HL-60/S4 treated with retinoic acid at 250 ng/mL for 4 days and 3 days (cell line): ENCODE measurements around the gene TBCD.
"Not testable (repeated sequence)": the region's sequence is repeated elsewhere in the genome, so short reads cannot be mapped to it uniquely, and the experiment has no call there.

Source experiments
- in situ Hi-C: fragments of 300-500 bp; cut with MboI; formaldehyde crosslinking; loops from 2 replicates; pipeline ENCODE4 v1.7.0; 2022; ENCODE audit warnings: low sequenced_read_pairs

The TBCD gene

GRCh38 chr17:82948081-82948511 lies 196.2 kb downstream of the TBCD start:
- in situ Hi-C loops, result no loop called here

- in situ Hi-C loops, result no loop called here
Observed at GRCh38 chr17:82948957-82949356, 197.1 kb downstream of the TBCD start.

GRCh38 chr17:82949361-82949760 lies 197.5 kb downstream of the TBCD start:
- in situ Hi-C loops, result no loop called here

GRCh38 chr17:82949984-82950383 lies 198.1 kb downstream of the TBCD start:
- in situ Hi-C loops, result no loop called here

- in situ Hi-C loops, result no loop called here
Observed at GRCh38 chr17:82950525-82951102, 198.7 kb downstream of the TBCD start.

DNA sequence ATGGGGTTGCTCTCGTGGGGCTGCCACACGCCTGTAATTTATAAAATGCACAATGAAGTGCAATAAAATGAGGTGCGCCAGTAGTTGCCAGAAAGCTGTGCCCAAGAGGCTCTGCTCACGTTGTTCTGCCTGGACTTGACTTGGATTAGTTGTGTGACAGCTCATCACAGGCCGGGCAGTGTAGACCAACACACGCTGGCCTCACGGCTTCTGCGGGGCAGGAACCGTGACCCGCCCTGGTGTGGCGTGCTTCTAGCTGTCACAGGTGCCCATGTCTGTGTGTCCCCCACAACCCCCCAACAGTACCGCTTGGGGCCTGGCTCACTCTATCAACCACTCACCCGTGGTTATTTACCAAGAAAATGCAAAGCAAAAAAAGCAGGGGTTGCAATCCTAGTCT lies 200.2 kb downstream of the TBCD start:
- in situ Hi-C loops, result no loop called here

- in situ Hi-C loops, result not testable (repeated sequence)
Observed at GRCh38 chr17:82955106-82955505, 203.2 kb downstream of the TBCD start.

DNA sequence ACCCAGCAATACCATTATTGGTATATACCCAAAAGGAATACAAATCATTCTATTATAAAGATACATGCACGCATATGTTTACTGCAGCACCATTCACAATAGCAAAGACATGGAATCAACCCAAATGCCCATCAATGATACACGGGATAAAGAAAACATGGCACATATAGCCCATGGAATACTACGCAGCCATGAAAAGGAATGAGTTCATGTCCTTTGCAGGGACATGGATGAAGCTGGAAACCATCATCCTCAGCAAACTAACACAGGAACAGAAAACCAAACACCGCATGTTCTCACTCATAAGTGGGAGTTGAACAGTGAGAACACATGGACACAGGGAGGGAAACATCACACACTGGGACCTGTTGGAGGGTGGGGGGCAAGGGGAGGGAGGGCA lies 203.8 kb downstream of the TBCD start:
- in situ Hi-C loops, result not testable (repeated sequence)

DNA sequence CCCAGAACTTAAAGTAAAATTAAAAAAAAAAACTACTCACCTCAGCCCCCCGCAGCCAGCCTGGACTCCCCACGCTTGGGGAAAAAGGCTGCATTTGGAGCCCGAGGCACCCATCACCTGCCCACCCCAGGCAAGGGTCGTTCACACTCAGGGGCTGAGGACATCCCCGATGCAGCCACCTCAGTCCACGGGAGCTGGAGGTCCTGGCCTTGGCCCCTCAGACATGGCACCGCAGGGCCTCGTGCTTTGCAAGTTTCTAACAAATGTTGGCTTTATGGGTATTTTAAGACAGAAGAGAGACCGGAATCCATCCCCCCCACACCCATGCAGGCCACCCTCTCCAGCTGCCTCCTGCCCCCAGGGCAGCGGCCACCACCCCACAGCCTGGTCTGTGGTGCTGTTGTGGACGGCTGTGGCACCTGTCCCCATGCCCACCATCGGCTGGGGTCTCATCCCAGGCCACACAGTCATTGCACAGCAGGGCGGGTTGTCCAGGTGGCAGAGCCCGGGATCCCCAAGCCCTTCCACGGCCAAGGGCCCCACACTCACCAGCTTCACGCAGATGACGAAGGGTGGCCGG lies 204.4 kb downstream of the TBCD start:
- in situ Hi-C loops, result no loop called here

DNA sequence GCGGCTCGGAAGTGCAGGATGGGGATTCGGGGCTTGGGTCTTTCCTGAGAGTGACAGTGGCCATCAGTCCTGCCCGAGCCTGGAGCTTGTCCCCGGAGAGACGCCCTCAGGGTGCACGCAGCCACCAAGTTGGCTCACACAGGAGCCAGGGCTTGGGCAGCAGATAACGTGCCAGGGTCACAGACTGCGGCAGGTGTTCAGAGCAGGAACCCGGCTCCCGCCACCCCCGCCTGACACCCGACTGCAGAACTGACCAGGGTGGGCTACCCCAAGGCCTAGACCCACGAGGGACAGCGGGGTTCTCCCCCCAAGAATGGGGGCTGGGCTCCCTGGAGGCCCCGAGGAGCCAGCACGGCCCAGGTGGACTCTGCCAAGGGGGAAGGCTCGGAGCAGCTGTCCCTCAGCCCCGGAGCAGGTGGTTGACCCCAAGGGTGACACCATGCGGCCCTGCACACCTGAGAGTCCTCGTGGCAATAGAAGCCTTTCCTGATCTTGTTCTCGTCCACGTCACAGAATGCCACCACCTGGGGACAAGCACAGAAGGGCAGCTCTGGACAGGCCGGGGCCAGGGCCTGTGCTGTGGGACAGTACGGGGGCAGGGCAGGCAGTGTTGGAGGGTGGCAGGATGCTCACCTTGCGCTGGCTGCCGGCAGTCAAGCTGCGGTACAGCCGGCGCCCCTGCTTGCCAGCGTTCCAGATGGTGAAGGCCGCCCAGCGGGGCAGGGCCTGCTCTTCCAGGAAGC lies 205.0 kb downstream of the TBCD start:
- in situ Hi-C loops, result no loop called here

GRCh38 chr17:82957469-82957795 lies 205.6 kb downstream of the TBCD start:
- in situ Hi-C loops, result no loop called here

GRCh38 chr17:82957961-82958561 lies 206.2 kb downstream of the TBCD start:
- in situ Hi-C loops, result no loop called here

DNA sequence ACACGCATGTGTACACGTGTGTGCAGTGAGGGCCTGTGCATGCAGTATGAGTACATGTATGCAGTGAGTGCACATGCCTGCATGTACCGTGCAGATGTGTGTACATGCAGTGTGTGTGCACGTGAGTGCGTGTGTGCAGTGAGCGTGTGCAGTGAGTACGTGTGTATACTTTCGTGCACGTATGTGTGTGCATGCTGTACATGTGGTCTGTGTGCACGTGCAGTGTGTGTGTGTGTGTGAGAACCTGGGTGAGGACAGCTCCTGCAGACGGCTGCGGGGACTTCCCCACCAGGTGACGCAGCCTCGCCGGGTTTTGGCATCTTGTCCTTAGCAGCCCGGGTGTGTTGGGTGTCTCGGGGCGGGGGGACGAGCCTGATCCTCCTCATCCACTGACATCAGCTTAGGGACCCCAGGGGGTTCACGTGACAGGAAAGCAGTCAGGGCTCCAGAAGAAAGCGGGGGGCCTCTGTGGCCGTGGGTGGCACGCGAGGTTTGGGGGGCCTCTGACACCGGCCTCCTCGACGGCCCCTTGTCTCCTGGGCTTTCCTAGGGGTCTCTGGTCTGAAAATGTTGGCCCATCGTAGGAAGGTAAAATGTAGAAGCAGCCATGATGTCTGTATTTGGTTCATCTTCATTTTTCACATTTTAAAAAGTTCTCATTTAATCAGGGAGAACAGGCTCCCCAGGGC lies 207.5 kb downstream of the TBCD start:
- in situ Hi-C loops, result no loop called here

DNA sequence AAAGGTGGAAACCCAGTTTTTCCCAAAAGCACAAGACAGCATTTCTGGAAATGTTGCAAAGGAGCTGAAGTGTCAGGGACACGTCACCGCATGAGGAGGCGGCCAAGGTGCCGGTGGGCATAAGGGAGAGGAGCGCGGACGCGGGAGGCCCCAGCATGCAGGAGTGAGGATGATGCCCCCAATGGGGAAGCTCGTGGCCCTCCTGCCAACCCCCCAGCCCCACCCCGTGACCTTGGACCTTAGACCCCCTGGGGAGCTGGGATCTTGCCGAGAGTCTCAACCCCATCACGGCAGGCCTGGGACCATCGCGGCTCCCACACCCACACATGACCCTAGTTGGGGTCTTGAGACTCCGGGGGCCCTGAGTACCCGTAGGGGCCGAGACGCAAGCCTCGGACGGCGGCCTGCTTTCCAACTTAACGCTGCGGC lies 208.1 kb downstream of the TBCD start:
- in situ Hi-C loops, result no loop called here

DNA sequence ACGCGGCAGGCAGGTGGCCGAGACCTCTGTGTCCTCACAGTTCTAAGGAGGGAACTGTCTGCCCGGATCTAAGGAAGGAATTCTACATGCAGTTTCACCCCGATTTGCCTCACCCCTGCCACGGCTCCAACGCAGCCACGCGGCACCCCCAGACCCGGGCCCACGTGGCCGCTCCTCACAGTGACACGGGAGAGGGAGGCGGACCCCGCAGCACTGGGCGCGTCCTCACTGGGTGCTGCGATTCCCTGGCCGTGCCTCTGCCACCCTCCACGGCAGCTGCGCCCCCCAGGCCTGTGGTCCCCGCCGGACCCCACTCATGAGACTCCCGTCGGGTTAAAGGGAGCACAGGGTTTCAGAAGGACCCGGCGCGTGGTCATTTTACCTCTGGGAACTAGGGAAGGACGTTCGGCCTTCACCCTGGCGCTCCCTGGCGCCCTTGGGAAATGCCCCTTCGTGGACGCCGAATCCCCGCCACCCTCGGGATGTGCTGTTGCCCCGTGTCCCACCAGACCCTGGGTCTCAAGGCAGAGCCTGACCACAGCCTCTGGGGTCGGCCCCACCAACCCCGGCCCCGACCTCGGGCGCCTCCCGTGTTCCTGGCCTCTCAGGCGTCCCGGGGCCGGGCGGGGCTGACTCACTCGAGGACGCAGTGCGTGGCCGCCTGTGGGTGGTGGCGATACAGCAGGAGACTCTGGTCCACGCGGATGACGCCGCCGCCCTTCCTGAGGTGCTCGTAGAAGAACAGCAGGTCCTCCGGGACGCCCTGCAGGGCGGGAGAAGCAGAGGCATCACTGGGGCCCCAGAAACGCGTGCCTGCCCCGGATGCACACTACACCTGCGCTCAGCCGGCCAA lies 208.8 kb downstream of the TBCD start:
- in situ Hi-C loops, result no loop called here

- in situ Hi-C loops, result no loop called here
Observed at GRCh38 chr17:82961366-82962162, 209.7 kb downstream of the TBCD start.

DNA sequence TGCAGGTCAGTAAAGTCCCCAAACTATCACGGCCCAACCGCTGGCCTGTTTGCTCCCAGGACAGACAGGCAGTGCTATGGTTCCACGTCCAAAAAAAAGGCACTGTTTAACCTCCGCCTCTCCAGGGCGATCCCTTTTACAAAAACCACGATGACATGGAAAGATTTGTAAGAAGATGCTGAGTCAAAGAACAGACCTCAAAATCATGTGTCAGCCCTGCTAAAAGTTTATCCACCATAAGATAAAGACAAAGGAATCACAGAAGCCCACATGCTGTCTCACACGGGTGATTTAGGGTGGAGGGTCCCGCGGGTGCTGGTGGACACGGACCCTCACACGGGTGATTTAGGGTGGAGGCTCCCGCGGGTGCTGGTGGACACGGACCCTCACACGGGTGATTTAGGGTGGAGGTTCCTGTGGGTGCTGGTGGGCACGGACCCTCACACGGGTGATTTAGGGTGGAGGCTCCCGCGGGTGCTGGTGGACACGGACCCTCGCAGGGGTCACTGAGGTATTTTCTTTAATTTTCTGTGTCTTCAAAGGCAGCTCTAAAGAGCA lies 210.4 kb downstream of the TBCD start:
- in situ Hi-C loops, result no loop called here

- in situ Hi-C loops, result no loop called here
Observed at GRCh38 chr17:82963104-82963950, 211.5 kb downstream of the TBCD start.

- in situ Hi-C loops, result not testable (repeated sequence)
Observed at GRCh38 chr17:82964451-82964850, 212.6 kb downstream of the TBCD start.
